Thymus (tissue), 11 donors: ENCODE results near the gene CD200R1L. TPM values are rescaled to one million over a fixed set of nuclear protein-coding genes. Genes with fewer than 3 reads are reported as not detected.

Source experiments
- DNase-seq, 9 donors: peaks; one replicate each; pipeline ENCODE4 v3.0.0-alpha.2; 2013; ENCODE audit warnings: low spot score in 9 of 9, low read depth in 6 of 9, missing footprints in 1 of 9
- H3K27ac ChIP-seq, 2 donors: one replicate each; pipeline ENCODE4 v1.5.1; 2013; ENCODE audit warnings: control low read depth in 1 of 2, low read depth in 1 of 2, low read length in 1 of 2, mild to moderate bottlenecking in 1 of 2, moderate library complexity in 1 of 2
- H3K27me3 ChIP-seq, 2 donors: one replicate each; pipeline ENCODE4 v1.5.1; 2013; ENCODE audit warnings: low read length in 1 of 2; ENCODE audit not compliant: control insufficient read depth in 2 of 2, insufficient read depth in 1 of 2
- H3K36me3 ChIP-seq, 2 donors: one replicate each; pipeline ENCODE4 v1.5.1; 2013; ENCODE audit warnings: low read length in 1 of 2, mild to moderate bottlenecking in 1 of 2, moderate library complexity in 1 of 2; ENCODE audit not compliant: control insufficient read depth in 2 of 2, insufficient read depth in 2 of 2
- H3K4me1 ChIP-seq, 2 donors: one replicate each; pipeline ENCODE4 v1.5.1; 2013; ENCODE audit warnings: low read length in 2 of 2; ENCODE audit not compliant: control insufficient read depth in 2 of 2, insufficient read depth in 2 of 2
- H3K4me3 ChIP-seq, 2 donors: one replicate each; pipeline ENCODE4 v1.5.1; 2013; ENCODE audit warnings: low read length in 2 of 2, control low read depth in 1 of 2, mild to moderate bottlenecking in 1 of 2
- H3K9me3 ChIP-seq, 2 donors: one replicate each; pipeline ENCODE4 v1.5.1; 2013; ENCODE audit warnings: low read length in 1 of 2, mild to moderate bottlenecking in 1 of 2; ENCODE audit not compliant: control insufficient read depth in 2 of 2, insufficient read depth in 1 of 2
- WGBS: extraction: QIAGEN DNeasy Blood & Tissue Kit; methylation state at CpG from one replicate; pipeline ENCODE4 v1.1.7; 2013; 5-methylcytosine and 5-hydroxymethylcytosine counted together
- polyA plus RNA-seq: library from polyadenylated mRNA; stranded (reverse); fragments of 200-250 nt; gene quantifications from one replicate; pipeline ENCODE4 v1.2.3, GENCODE V29; 2013
- total RNA-seq: library from RNA; stranded (reverse); fragments of 120-200 nt; gene quantifications from one replicate; pipeline ENCODE4 v1.2.4, GENCODE V29; 2013
- donor health status: healthy.

The CD200R1L gene
- total and polyA plus RNA-seq, 2 donors, result 0.05 TPM; not detected in 1

GRCh38 chr3:112785321-112786001, 61.2 kb downstream of the CD200R1L start:
- Histone ChIP-seq H3K36me3 (no peaks in the 10 kb centered on the region), H3K27ac (no peak overlapping the region), H3K9me3 (peaks cover 0 to 5% of the 10 kb centered on the region in 2 donors), H3K27me3 (peaks cover 0 to 2% of the 10 kb centered on the region in 2 donors), H3K4me3 (no peak overlapping the region), H3K4me1 (no peaks in the 10 kb centered on the region)
- WGBS, result 93% methylated on average over 9 of the region's 9 CpGs
- no peak for DNase-seq

- H3K36me3 ChIP-seq, result no peaks in the 10 kb centered on the region
- no peaks in the 10 kb centered on the region for H3K4me1 ChIP-seq
- peaks cover 0 to 2% of the 10 kb centered on the region in 2 donors for H3K9me3 ChIP-seq
- no peak overlapping the region for H3K4me3 ChIP-seq
- DNase-seq, result no peak
- 89% methylated on average over 2 of the region's 2 CpGs for WGBS
- no peak overlapping the region for H3K27ac ChIP-seq
- peaks cover 0 to 2% of the 10 kb centered on the region in 2 donors for H3K27me3 ChIP-seq
Measured at GRCh38 chr3:112782491-112782890, 64.2 kb downstream of the CD200R1L start.

DNA sequence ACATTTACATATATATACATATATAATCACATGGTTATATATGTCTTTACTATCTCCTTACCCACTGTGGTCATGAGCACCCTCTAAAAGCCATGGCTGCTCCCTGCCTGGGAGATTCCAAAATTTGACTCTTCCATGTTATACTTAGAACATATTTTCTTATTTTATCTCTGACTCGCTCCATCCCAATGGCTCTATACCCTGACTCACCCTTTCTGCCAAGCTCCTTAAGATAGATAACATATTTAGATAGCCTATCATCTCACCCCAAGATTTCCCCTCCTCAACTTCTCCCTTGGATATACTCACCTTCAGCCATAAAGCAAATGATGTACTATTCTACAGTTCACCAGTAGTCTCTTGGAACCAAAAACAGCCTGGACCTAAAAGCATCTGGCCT, 65.1 kb downstream of the CD200R1L start:
- Histone ChIP-seq H3K36me3 (no peaks in the 10 kb centered on the region), H3K4me1 (no peaks in the 10 kb centered on the region), H3K9me3 (no peaks in the 10 kb centered on the region), H3K27ac (no peak overlapping the region), H3K27me3 (peaks cover 0 to 2% of the 10 kb centered on the region in 2 donors), H3K4me3 (no peak overlapping the region)
- DNase-seq, result no peak
- WGBS, result 98% methylated on average over 1 of the region's 1 CpG

DNA sequence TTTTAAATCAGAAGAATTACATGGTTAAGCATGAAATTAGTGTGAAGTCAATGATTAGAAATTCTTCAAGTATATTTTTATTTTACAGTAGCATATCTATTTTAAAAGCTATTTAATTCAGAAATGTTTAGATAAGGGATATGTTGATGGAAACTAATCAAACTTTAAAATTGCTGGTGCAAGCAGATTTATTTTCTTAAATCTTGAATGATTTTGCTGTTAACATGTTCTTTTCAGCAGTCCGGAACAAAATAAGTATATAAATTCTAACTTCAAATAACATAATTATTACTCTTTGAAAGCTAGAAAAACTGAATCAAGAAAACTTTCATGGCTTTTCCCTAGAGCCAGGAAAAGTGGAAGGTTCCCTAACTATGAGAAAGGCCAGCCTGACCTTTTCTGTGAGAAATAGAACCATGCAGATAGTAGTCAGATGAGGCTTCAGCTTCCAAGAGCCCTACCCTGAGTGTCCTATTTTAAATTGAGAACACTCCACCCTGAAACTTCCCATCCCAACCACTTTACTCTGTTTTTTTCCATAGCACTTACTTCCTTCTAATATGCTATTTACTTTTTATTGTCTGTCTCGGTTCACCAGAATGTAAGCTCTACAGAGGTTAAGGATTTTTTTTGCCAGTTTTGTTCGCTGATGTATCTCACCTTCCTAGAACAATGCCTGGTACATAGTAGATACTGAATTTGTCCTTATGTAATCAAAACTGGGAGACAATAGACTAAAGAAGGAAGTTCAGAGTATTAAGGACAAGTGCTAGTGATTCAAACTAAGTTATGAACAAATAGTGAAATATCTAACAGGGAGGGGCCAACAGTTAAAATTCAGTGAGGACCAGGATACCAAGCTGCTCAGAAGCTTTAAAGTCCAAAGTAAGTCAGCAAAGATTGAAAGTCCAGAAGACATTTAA, 66.8 kb downstream of the CD200R1L start:
- Histone ChIP-seq H3K9me3 (no peaks in the 10 kb centered on the region), H3K4me1 (no peaks in the 10 kb centered on the region), H3K27me3 (peaks cover 0 to 2% of the 10 kb centered on the region in 2 donors), H3K36me3 (no peaks in the 10 kb centered on the region), H3K27ac (no peak overlapping the region), H3K4me3 (no peak overlapping the region)
- no peak for DNase-seq
- 62% methylated on average over 3 of the region's 3 CpGs for WGBS

DNA sequence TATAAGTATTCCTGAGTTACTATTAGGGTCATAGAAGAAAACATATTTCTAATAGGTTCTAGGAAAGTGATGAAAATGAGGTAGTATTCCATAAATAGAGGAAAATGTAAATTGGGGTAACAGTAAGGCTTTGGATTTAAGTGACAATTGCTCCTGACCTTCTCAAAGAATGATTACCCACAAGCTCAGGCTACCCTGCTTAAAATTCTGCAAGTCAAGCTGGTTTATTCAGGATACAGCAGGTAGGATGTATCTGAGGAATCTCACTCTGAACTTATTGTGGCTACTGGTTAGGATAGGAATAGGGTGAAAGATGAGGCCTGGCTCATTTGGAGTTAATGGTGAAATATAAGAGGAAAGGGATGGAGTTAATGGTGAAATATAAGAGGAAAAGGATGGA, 67.7 kb downstream of the CD200R1L start:
- no peak for DNase-seq
- Histone ChIP-seq H3K27ac (no peak overlapping the region), H3K9me3 (no peaks in the 10 kb centered on the region), H3K27me3 (peaks cover 0 to 2% of the 10 kb centered on the region in 2 donors), H3K4me1 (peaks cover under 1 to 4% of the 10 kb centered on the region in 2 donors), H3K4me3 (no peak overlapping the region), H3K36me3 (no peaks in the 10 kb centered on the region)

DNA sequence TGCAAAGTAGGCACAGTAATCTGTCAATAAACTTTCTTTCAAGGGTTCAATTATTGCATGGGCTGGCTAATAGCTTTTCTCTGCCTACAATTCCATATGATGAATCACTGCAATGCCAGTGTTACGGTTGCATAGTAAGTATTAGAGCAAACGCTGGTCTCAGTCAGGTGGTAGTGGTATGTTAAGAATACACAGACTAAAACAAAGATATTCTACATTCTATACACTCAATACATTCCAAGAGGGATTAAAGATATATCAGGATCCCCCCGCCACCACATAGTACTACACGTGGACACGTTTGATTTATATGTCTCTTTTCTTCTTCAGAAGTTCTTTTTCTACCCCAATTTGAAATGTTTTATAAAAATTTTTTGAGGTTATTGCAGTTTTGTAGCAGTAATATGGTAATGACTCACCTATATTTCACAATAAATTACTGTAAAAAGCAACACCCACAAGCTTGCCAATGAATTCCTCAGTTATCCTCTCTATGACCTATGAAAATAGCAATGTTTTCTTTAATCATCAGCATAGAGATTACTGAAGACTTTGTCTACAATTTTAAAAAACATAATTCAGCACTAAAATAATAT, 68.2 kb downstream of the CD200R1L start:
- no peaks in the 10 kb centered on the region for H3K36me3 ChIP-seq
- H3K4me1 ChIP-seq, result peaks cover 4 to 6% of the 10 kb centered on the region in 2 donors
- no peak for DNase-seq
- no peak overlapping the region for H3K4me3 ChIP-seq
- H3K27me3 ChIP-seq, result peaks cover 0 to 2% of the 10 kb centered on the region in 2 donors
- WGBS, result 96% methylated on average over 5 of the region's 5 CpGs
- no peaks in the 10 kb centered on the region for H3K9me3 ChIP-seq
- H3K27ac ChIP-seq, result no peak overlapping the region

- Histone ChIP-seq H3K4me1 (peaks cover 4 to 6% of the 10 kb centered on the region in 2 donors), H3K9me3 (no peaks in the 10 kb centered on the region), H3K27me3 (peaks cover 0 to 2% of the 10 kb centered on the region in 2 donors), H3K36me3 (no peaks in the 10 kb centered on the region), H3K4me3 (no peak overlapping the region), H3K27ac (no peak overlapping the region)
- no peak for DNase-seq
Measured at GRCh38 chr3:112777811-112778210, 68.9 kb downstream of the CD200R1L start.

GRCh38 chr3:112776836-112777235, 69.8 kb downstream of the CD200R1L start:
- no peaks in the 10 kb centered on the region for H3K9me3 ChIP-seq
- 91% methylated on average over 3 of the region's 3 CpGs for WGBS
- no peaks in the 10 kb centered on the region for H3K27me3 ChIP-seq
- DNase-seq, result no peak
- H3K4me3 ChIP-seq, result no peak overlapping the region
- no peaks in the 10 kb centered on the region for H3K36me3 ChIP-seq
- peaks cover 4 to 6% of the 10 kb centered on the region in 2 donors for H3K4me1 ChIP-seq
- no peak overlapping the region for H3K27ac ChIP-seq

DNA sequence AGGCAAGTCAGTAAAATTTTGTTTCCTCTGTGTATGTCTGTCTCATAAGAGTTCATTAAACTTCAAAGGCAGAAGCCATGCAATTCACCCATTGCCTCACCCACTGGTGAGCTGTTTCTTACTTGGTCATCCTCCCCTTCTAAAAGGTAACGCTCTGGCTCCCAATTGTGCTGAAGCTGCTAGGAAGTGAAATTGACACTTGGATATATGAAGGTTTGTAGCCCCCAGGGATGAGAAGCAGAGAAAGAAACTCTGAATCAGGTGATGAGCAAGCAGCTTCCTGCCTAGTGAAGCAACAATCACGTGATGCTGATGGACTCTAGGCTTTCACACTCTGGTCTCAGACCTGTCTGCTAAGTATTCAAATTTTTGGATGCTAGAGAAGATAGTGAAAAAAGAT, 70.7 kb downstream of the CD200R1L start:
- Histone ChIP-seq H3K4me1 (peaks cover 4 to 6% of the 10 kb centered on the region in 2 donors), H3K9me3 (no peaks in the 10 kb centered on the region), H3K27me3 (no peaks in the 10 kb centered on the region), H3K36me3 (no peaks in the 10 kb centered on the region), H3K4me3 (no peak overlapping the region), H3K27ac (no peak overlapping the region)
- 88% methylated on average over 2 of the region's 2 CpGs for WGBS
- no peak for DNase-seq
